ENCODE data around the gene TSEN54. TPM values are rescaled to one million over a fixed set of nuclear protein-coding genes. Genes with fewer than 3 reads are reported as not detected.

Gene TSEN54
- total RNA-seq, 1 experiment from 2014 or later: 87.3 TPM

DNA sequence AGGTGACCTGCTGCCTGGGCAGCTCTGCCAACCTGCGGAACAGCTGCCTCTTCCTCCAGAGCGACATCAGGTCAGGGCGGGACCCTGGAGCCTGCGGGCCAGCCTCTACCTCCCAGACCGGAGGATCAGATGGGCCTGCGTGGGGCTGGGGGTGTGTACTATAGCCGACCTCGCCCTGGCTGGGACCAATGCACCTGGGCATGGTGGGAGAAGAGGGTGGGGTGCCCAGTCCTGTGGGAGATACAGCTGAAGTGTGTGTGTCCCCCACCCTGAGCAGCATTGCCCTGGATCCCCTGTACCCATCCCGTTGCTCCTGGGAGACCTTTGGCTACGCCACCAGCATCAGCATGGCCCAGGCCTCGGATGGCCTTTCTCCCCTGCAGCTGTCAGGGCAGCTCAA, 20.3 kb upstream of the TSEN54 start:
- H3K27me3 ChIP-seq (ENCODE audit: insufficient read depth, low read length): no peaks in the 10 kb centered on the region
- no TSS peak for BruUV-seq (replicated peaks)

DNA sequence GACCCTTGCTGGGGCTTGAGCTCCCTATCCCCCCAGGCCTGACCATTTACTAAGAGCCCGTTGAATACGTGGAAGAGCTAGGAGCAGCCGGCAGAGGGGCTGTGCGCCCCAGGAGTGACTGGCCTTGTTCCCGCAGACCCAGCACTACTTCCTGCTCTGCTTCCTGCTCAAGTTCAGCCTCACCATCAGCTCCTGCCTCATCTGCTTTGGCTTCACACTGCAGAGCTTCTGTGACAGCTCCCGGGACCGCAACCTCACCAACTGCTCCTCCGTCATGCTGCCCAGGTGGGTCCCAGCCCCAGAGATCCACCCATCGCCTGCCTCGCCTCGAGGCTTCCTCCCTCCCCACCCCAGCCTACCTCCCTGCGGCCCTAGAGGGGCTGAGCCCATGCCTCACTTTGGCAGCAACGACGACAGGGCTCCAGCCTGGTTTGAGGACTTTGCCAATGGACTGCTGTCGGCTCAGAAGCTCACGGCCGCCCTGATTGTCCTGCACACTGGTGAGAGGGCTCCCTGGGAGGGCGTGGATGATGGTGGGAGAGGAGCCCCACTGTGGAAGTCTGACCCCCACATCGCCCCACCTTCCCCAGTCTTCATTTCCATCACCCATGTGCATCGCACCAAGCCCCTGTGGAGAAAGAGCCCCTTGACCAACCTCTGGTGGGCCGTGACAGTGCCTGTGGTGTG, 18.1 kb upstream of the TSEN54 start:
- TF ChIP-seq, protein P1, sequence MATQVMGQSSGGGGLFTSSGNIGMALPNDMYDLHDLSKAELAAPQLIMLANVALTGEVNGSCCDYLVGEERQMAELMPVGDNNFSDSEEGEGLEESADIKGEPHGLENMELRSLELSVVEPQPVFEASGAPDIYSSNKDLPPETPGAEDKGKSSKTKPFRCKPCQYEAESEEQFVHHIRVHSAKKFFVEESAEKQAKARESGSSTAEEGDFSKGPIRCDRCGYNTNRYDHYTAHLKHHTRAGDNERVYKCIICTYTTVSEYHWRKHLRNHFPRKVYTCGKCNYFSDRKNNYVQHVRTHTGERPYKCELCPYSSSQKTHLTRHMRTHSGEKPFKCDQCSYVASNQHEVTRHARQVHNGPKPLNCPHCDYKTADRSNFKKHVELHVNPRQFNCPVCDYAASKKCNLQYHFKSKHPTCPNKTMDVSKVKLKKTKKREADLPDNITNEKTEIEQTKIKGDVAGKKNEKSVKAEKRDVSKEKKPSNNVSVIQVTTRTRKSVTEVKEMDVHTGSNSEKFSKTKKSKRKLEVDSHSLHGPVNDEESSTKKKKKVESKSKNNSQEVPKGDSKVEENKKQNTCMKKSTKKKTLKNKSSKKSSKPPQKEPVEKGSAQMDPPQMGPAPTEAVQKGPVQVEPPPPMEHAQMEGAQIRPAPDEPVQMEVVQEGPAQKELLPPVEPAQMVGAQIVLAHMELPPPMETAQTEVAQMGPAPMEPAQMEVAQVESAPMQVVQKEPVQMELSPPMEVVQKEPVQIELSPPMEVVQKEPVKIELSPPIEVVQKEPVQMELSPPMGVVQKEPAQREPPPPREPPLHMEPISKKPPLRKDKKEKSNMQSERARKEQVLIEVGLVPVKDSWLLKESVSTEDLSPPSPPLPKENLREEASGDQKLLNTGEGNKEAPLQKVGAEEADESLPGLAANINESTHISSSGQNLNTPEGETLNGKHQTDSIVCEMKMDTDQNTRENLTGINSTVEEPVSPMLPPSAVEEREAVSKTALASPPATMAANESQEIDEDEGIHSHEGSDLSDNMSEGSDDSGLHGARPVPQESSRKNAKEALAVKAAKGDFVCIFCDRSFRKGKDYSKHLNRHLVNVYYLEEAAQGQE (IDR thresholded peaks at IDR 0.05; ENCODE audit: low read depth): no peak
- H3K36me3 ChIP-seq (ENCODE audit: control insufficient read depth in 1 of 2, insufficient read depth in 2 of 2, low read length in 2 of 2): peaks cover 13% of the 10 kb centered on the region in 2 experiments; a peak in 2 of 4 replicates
- no peaks in the 10 kb centered on the region for H3K27me3 ChIP-seq (ENCODE audit: insufficient read depth, low read length)
- DNase-seq (ENCODE audit: low read depth, low spot score): no peak
- ChIA-PET CTCF (interaction anchor here (0.6 kb wide), 1 partner anchor 176 kb away, joined by 3 read pairs; no protein-coding TSS in a partner anchor), RAD21 (ENCODE audit: low non-redundant PET in 1 of 2, low total read pairs in 2 of 2, uncharacterized antibody in 2 of 2, unreplicated experiment in 2 of 2) (no interaction called here), POLR2A (interaction anchor here (0.7 kb wide), 1 partner anchor 14 kb away, joined by 3 read pairs; no protein-coding TSS in a partner anchor)
- no peaks in the 10 kb centered on the region for H3K9me2 ChIP-seq (ENCODE audit: insufficient read depth)
- ATAC-seq: no peak
- BruUV-seq (replicated peaks): no TSS peak
- H3K4me3 ChIP-seq (replicated peaks in 1 of 2; ENCODE audit: low read depth in 1 of 2, low read length in 2 of 2): no peak overlapping the region
- H3K4me1 ChIP-seq (ENCODE audit: control insufficient read depth in 1 of 2, insufficient read depth in 2 of 2, low read length in 2 of 2): no peaks in the 10 kb centered on the region
- H3K9me3 ChIP-seq (ENCODE audit: control insufficient read depth in 1 of 2, insufficient read depth in 1 of 2, low read depth in 1 of 2, low read length in 2 of 2): no peaks in the 10 kb centered on the region
- H3K9ac ChIP-seq (ENCODE audit: low read length): no peak overlapping the region
- no peak overlapping the region for H3K4me2 ChIP-seq (ENCODE audit: low read length)
- no peaks in the 10 kb centered on the region for H3K79me2 ChIP-seq (ENCODE audit: insufficient read depth, low read length)
- intact Hi-C loops (cut with micrococcal nuclease): no loop called here
- H3K27ac ChIP-seq (ENCODE audit: low read depth, low read length): no peak overlapping the region
- no peak overlapping the region for H2AFZ ChIP-seq (ENCODE audit: low read depth, low read length, poor library complexity, severe bottlenecking)
- H4K20me1 ChIP-seq (ENCODE audit: insufficient read depth): no peaks in the 10 kb centered on the region

More for the DNA sequence above, 20.3 kb upstream of the TSEN54 start:
- no peak for ATAC-seq
- H3K79me2 ChIP-seq (ENCODE audit: insufficient read depth, low read length): no peaks in the 10 kb centered on the region
- H3K4me2 ChIP-seq (ENCODE audit: low read length): no peak overlapping the region
- no peak overlapping the region for H3K9ac ChIP-seq (ENCODE audit: low read length)
- H3K27ac ChIP-seq (ENCODE audit: low read depth, low read length): no peak overlapping the region
- H4K20me1 ChIP-seq (ENCODE audit: insufficient read depth): no peaks in the 10 kb centered on the region
- TF ChIP-seq ZNF274 (IDR thresholded peaks at IDR 0.05; ENCODE audit: low read depth, low read length) (no peak), FOSL1 (IDR thresholded peaks at IDR 0.05; ENCODE audit: low read depth) (no peak), ZFX (IDR thresholded peaks at IDR 0.05) (no peak), POLR2AphosphoS5 (IDR thresholded peaks at IDR 0.05; ENCODE audit: low read depth, low read length) (no peak)
- TF ChIP-seq, protein P2, sequence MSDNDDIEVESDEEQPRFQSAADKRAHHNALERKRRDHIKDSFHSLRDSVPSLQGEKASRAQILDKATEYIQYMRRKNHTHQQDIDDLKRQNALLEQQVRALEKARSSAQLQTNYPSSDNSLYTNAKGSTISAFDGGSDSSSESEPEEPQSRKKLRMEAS (IDR thresholded peaks at IDR 0.05): no peak
- TF ChIP-seq, protein P3, sequence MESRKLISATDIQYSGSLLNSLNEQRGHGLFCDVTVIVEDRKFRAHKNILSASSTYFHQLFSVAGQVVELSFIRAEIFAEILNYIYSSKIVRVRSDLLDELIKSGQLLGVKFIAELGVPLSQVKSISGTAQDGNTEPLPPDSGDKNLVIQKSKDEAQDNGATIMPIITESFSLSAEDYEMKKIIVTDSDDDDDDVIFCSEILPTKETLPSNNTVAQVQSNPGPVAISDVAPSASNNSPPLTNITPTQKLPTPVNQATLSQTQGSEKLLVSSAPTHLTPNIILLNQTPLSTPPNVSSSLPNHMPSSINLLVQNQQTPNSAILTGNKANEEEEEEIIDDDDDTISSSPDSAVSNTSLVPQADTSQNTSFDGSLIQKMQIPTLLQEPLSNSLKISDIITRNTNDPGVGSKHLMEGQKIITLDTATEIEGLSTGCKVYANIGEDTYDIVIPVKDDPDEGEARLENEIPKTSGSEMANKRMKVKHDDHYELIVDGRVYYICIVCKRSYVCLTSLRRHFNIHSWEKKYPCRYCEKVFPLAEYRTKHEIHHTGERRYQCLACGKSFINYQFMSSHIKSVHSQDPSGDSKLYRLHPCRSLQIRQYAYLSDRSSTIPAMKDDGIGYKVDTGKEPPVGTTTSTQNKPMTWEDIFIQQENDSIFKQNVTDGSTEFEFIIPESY (IDR thresholded peaks at IDR 0.05; ENCODE audit: extremely low read depth, insufficient replicate concordance, low read length): no peak
- DNase-seq (ENCODE audit: low read depth, low spot score): no peak
- peaks cover 11 to 15% of the 10 kb centered on the region in 2 experiments; a peak in 1 of 4 replicates for H3K36me3 ChIP-seq (ENCODE audit: control insufficient read depth in 1 of 2, insufficient read depth in 2 of 2, low read length in 2 of 2)
- RAD21 ChIA-PET (ENCODE audit: low non-redundant PET in 1 of 2, low total read pairs in 2 of 2, uncharacterized antibody in 2 of 2, unreplicated experiment in 2 of 2): no interaction called here
- H3K4me3 ChIP-seq (replicated peaks in 1 of 2; ENCODE audit: low read depth in 1 of 2, low read length in 2 of 2): no peak overlapping the region
- H2AFZ ChIP-seq (ENCODE audit: low read depth, low read length, poor library complexity, severe bottlenecking): no peak overlapping the region
- H3K4me1 ChIP-seq (ENCODE audit: control insufficient read depth in 1 of 2, insufficient read depth in 2 of 2, low read length in 2 of 2): no peaks in the 10 kb centered on the region
- no peaks in the 10 kb centered on the region for H3K9me3 ChIP-seq (ENCODE audit: control insufficient read depth in 1 of 2, insufficient read depth in 1 of 2, low read depth in 1 of 2, low read length in 2 of 2)
- intact Hi-C loops (cut with micrococcal nuclease): no loop called here
- POLR2A ChIA-PET: no interaction called here
- CTCF ChIA-PET: no interaction called here
- no peaks in the 10 kb centered on the region for H3K9me2 ChIP-seq (ENCODE audit: insufficient read depth)
